HG03280 (cell line): ENCODE data around the gene RPL22L1.
"Not testable (repeated sequence)": the region's sequence is repeated elsewhere in the genome, so short reads cannot be mapped to it uniquely, and the experiment has no call there.

Source experiments
- ATAC-seq: cut with Tn5 transposase; IDR thresholded peaks from one replicate; pipeline ENCODE4 v1.9.1; 2021; ENCODE audit warnings: mild to moderate bottlenecking, moderate library complexity; ENCODE audit not compliant: unreplicated experiment

Gene RPL22L1

DNA sequence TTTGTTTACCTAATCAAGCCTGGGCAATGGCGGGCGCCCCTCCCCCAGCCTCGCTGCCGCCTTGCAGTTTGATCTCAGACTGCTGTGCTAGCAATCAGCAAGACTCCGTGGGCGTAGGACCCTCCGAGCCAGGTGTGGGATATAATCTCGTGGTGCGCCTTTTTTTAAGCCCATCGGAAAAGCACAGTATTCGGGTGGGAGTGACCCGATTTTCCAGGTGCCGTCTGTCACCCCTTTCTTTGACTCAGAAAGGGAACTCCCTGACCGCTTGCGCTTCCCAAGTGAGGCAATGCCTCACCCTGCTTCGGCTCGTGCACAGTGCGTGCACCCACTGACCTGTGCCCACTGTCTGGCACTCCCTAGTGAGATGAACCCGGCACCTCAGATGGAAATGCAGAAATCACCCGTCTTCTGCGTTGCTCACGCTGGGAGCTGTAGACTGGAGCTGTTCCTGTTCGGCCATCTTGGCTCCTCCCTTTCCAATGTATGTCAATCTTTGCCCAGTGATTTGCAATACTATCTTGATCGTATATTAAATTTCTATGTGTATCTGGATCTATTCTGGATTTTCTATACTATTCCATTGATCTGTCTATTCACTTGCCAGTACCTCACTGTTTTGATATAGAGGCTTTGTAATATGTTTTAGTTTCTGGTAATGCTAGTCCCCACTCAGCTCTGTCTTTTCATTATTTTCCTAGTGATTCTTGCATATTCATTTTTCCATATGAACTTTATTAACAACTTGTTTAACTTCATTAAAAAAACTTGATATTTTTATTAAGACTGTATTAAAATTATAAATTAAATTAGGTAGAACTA lies 14.3 kb upstream of the RPL22L1 start:
- ATAC-seq, result not testable (repeated sequence)

DNA sequence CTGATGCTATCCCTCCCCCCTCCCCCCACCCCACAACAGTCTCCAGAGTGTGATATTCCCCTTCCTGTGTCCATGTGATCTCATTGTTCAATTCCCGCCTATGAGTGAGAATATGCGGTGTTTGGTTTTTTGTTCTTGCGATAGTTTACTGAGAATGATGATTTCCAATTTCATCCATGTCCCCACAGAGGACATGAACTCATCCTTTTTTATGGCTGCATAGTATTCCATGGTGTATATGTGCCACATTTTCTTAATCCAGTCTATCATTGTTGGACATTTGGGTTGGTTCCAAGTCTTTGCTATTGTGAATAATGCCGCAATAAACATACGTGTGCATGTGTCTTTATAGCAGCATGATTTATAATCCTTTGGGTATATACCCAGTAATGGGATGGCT lies 8.7 kb upstream of the RPL22L1 start:
- not testable (repeated sequence) for ATAC-seq

GRCh38 chr3:170877311-170877710 lies 7.3 kb upstream of the RPL22L1 start:
- ATAC-seq, result not testable (repeated sequence)

GRCh38 chr3:170876537-170876936 lies 6.5 kb upstream of the RPL22L1 start:
- no peak for ATAC-seq

GRCh38 chr3:170869239-170869590 lies 780 bp downstream of the RPL22L1 start:
- no peak for ATAC-seq

DNA sequence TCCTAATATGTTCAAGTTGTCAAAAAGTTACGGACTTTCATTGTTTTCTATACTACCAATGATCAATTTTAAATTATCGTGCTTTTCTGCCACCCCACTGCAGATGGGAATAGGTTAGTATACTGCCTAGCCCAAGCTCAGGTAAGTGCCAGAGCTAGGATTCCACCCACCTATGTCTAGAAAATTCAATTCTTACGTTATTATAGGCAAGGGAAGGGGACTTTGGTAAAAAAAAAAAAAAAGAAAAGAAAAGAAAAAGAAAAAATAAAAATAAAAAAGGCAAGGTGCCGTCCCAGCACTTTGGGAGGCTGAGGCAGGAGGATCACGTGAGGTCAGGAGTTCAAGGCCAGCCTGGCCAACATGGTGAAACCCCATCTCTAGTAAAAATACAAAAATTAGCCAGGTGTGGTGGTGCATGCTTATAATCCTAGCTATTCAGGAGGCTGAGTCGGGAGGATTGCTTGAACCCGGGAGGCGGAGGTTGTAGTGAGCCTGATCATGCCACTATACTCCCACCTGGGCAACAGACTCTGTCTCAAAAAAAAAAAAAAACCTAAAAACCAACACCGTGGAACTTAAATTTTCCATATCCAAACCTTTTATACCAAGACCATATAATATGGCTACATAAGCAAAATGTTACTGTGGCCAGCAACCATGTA lies 1.3 kb downstream of the RPL22L1 start:
- no peak for ATAC-seq

DNA sequence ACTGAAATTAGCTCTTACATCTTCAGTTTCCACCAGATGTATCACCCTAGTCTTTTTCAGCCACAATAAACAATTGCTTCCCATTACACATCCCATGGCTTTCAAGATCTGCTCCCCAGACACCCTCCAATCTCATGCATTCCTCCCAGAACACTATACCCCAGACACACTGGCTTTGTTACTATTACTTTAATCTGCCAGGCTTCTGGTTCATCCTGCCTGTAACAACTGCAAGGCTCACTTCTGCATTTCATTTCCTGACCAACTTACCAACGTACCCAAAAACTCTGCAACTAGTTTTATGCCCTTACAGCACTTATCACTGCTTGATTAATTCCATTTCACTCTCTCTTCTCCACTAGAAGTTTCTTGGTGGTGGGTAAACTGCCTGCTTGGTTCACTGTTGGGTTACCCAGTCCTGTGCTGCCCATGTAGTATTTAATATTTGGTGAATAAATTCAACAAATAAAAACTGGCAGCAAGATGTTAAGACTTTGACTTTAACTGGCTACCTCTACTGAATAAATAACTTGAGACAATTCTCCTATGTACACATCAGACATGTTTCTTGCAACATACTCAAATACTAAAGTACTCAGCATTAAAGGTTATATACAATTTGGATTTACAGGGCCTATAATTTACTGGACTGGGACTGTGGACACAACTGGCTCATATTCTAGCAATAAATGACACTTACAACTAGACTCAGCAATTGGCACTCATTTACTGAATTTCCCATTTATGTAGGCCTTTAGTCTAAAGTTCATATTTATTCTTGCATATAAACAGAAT lies 2.7 kb downstream of the RPL22L1 start:
- no peak for ATAC-seq

GRCh38 chr3:170866499-170866898 lies 3.5 kb downstream of the RPL22L1 start:
- ATAC-seq, result no peak

DNA sequence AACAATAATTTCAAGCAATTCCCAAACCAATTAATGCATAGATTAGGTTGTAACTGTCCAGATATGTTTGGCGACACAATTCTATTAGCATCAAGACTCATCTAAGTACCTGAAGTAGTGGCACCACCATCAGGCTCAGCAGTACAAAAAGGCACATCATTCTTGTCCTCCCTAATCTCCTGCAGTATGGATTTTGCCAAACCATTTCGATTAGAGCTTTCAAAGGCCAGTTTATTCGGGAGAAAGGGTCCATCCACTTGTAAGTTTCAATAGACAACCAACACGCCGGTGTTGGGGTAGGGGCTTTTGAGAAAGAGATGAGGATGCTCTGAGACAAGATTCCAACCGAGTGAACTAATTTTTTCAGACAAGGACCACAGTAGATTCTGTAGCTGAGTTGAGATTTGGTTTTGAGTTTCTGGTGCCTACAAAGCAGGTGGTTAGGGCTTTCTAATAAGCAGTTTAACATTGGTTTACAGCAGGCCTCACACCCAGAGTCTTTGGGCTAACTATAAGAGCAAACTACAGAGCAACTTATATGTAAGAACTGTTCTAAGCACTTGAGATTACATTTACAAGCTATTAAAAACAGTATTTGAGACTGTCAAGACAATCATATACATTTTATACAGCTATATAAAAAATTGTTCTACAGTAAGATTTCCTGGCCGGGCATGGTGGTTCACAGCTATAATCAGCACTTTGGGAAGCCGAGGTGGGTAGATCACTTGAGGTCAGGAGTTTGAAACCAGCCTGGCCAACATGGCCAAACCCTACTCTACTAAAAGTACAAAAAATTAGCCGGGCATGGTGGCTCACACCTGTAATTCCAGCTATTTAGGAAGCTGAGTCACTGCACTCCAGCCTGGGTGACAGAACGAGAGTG lies 4.5 kb downstream of the RPL22L1 start:
- ATAC-seq, result no peak

- ATAC-seq, result no peak
Observed at GRCh38 chr3:170864525-170865208, 5.3 kb downstream of the RPL22L1 start.

DNA sequence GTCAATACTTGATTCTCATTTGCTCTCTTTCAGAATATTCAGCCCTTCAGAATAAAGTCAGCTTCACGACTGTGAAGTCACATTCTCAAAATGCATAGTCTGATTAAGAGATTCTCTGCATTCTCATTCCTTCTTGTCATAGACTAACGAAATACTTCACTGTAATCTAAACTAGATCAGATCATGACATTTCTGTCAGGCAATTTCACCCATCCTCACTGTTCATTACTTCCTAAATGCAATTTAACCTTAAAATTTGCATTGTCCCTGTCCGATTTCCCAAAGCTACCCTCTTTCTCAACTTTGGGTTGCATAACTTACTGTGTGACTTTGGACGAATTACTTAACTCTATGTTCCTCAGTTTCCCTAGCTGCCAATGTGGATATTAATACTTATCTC lies 6.2 kb downstream of the RPL22L1 start:
- ATAC-seq, result no peak

- ATAC-seq, result no peak
Observed at GRCh38 chr3:170862618-170863374, 7.2 kb downstream of the RPL22L1 start.

DNA sequence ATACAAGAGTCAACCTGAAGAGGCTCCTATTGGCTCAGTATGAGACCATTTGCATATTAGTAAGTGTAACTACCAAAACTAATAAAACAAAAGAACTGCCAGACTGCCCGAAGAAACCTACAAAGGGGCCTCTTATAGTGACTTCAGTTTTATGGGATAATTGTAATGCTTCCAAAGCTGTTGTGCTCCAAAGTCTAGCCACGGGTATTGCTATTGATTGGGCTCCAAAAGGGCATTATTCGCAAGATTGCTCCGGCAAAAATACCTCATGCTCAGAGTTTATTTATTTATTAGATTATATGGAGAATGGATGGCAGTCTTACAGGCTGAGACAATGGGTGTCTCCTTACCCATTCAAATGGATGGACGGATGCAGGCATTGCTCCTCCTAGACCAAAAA lies 11.4 kb downstream of the RPL22L1 start:
- ATAC-seq, result no peak

GRCh38 chr3:170852324-170852723 lies 17.7 kb downstream of the RPL22L1 start:
- ATAC-seq, result no peak

GRCh38 chr3:170848292-170848917 lies 21.6 kb downstream of the RPL22L1 start:
- ATAC-seq, result no peak

GRCh38 chr3:170844377-170844776 lies 25.6 kb downstream of the RPL22L1 start:
- no peak for ATAC-seq

DNA sequence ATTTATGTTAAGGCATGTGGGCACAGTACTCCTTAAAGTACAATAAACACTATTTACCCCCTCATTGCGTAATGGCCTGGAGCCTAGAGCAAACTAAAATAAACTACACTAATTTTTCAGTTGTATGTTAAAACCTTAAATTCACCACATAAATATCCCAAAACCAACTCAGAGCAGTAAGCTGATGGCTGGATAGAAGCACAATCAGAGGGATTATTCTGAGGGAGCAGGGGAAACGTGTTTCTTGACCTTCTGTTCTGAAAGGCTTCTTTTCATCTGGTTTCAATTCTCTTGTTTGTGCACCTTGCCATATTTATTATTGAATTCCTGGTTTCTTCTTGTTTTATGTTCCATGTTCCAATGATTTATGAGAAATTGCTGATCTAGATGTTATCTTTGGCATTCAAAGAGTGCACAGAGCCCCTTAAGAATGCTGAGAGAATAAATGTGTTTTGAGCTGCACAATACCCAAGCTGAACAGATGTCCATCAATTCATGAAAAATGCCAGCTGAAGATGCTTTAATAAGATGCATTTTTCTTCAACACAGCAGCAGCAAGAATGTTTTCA lies 29.6 kb downstream of the RPL22L1 start:
- ATAC-seq, result no peak

- ATAC-seq, result no peak
Observed at GRCh38 chr3:170839518-170840100, 30.4 kb downstream of the RPL22L1 start.
